ENCODE results near the gene AUTS2.

Gene AUTS2

GRCh38 chr7:70031245-70031644 is 433.0 kb downstream of the AUTS2 start:
- DNase-seq (ENCODE audit: low read depth, low spot score), result no peak

DNA sequence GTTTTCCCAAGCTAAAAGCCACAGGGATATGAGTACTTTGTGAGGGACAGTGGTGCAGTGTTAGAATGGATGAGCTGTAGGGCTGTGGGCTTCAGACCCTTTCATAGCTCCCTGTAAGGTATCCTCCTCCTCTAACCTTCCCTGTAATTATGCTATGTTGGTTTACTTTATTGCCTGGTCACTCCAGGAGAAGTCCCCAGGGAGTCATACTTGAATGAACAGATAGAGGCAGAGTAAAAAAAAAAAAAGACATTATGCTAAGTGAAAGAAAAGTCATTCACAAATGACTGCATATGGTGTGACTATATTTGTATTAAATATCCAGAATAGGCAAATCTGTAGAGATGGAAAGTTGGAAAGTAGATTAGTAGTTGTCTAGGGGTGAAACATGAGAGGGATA is 434.4 kb downstream of the AUTS2 start:
- no peak for DNase-seq (ENCODE audit: low read depth, low spot score)

DNA sequence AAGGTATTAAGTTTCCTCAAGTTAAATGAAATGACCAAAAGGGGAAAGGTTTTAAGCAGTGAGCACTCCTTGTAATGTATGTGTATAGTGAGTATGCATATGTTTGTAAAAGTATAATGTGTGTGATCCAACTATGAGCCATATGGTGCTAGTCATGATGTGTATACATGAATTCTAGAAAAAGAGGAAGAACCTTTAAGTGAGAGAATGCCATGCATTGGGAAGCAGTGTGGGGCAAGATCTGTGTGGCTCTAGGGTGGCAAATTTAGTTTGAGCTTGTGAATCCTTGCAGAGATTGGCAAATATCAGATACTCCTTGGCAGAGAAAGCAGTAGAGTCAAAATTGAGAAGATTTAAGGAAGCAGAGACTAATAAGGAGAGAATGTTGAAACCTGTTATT is 435.0 kb downstream of the AUTS2 start:
- no peak for DNase-seq (ENCODE audit: low read depth, low spot score)

GRCh38 chr7:70034999-70035398 is 436.7 kb downstream of the AUTS2 start:
- DNase-seq (ENCODE audit: low read depth, low spot score), result no peak

DNA sequence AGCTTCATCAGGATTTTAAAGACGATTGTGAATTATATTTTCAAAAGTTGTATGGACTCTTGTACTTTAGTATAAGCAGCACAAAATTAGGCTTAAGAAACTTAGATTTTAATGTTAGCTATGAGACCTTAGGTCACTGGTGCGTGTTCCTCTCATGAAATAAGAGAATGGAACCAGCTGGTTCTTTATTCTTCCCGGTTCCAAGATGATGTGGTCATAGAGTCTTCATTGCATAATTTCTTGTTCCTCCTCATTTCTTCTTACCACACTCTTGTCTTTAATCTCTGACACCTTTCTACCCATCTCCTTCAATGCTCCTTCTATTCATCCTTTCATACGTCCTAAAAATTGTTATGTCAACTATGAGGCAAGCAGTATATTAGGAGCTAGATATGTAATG is 437.2 kb downstream of the AUTS2 start:
- DNase-seq (ENCODE audit: low read depth, low spot score), result no peak

- no peak for DNase-seq (ENCODE audit: low read depth, low spot score)
Observed at GRCh38 chr7:70035955-70036354, 437.7 kb downstream of the AUTS2 start.

DNA sequence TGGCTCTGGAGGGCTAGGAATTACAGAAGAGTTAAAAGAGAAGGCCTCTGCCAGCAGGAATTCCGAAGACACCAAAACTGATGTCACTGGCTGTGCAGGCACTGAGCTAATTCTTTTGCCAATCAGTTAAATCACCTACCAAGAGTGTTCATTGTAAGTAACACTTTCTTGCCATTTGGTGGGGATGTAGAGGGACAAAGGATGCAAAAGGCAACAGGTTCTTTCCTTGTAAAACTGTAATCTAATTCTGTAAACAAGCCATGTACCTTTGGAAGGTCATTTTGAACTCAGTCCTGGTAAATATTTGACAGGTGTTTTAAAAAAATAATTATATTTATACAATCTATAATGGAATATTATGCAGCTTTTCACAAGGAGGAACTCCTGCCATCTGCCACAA is 438.4 kb downstream of the AUTS2 start:
- DNase-seq (ENCODE audit: low read depth, low spot score), result no peak

DNA sequence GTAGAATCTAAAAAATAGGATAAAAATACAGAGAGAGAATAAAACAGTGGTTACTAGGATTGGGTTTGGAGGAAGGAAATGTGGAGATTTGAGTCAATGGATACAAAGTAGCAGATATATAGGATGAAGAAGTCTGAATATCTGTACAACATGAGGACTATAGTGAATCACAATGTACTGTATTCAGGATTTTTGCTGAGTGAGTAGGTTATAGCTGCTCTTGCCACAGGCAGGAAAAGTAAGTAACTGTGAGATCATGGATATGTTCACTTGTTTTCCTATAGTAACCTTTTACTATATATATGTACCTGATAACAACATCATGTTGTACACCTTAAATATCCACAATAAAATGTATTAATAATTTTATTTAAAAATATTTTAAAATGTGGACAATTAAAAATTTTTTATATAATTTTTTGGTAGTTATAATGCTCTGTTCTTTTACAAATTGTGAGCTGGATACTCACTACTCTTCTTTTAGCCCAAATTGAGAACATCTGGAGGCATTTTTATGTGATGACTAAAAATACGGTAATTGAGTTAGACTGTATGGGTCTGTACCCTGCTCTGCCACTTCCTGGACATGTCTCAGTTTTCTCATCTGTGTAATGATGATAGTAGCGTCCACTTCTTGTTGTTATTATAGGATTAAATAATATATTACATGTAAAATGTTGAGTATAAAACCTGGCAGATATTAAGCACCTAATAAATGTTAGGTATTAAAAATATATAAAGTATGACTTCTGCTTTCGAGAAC is 439.1 kb downstream of the AUTS2 start:
- no peak for DNase-seq (ENCODE audit: low read depth, low spot score)

- no peak for DNase-seq (ENCODE audit: low read depth, low spot score)
Observed at GRCh38 chr7:70040051-70040450, 441.8 kb downstream of the AUTS2 start.

- DNase-seq (ENCODE audit: low read depth, low spot score), result no peak
Observed at GRCh38 chr7:70040970-70041766, 442.9 kb downstream of the AUTS2 start.

GRCh38 chr7:70042533-70042932 is 444.3 kb downstream of the AUTS2 start:
- no peak for DNase-seq (ENCODE audit: low read depth, low spot score)

DNA sequence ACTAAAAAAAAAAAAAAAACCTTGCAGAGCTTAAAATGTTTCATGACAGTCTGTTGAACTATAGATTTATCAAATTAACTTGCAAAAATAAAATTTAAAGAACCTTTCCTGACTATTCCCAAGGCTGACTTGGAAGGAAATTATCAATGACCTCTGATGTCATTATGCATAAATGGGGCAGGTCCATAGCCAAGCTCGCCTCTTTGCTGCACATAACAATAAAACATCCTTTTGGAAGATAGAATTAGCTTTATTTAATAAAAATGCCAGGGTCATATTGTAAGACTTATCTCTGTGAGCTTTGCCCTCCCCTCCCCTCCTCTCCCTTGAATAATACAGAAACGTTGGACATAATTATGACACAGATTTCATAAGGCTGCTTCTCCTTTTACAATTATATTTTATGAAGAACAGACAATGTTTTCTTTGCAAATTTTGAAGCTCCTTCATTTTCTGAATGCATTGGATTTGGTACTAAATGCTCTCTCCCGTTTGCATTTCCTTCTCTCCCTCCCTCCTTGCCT is 444.8 kb downstream of the AUTS2 start:
- DNase-seq (ENCODE audit: low read depth, low spot score), result no peak

DNA sequence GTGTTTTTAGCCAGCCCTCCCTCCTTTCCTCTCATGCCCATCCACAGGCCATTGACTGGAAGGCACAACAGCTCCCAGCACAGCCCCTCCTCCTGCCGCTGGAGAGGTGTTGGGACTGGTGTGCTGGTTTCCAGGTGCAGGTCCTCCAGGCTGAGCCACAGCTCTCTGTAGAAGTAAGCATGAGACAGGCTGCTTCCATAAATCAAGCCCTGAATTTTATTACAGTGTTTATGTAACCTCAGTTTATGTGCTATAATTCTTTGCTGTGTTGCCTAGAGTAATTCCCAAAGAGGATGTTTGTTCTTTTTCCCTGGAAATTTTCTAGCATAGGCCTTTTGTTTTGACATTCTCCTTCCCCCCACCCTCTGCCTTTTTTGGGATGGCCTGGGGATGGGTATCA is 445.8 kb downstream of the AUTS2 start:
- no peak for DNase-seq (ENCODE audit: low read depth, low spot score)

DNA sequence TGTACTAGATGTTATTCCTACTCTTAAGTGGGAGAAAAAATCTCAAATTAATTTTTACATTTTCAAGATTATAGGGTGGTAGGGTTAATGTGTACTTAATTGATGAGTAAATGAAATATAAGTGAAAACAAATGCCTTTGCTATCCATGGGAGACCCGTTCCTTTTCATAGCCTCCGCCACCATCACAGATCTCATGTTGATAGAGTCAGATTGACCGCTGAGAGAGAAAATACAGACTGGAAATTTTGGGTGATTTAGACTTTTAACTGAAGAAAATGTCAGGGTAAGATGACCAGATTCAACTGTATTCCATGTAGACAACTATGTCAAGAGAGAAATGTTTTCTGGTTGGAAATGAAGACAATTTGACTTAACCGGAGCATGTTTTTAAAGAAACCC is 446.2 kb downstream of the AUTS2 start:
- DNase-seq (ENCODE audit: low read depth, low spot score), result no peak

DNA sequence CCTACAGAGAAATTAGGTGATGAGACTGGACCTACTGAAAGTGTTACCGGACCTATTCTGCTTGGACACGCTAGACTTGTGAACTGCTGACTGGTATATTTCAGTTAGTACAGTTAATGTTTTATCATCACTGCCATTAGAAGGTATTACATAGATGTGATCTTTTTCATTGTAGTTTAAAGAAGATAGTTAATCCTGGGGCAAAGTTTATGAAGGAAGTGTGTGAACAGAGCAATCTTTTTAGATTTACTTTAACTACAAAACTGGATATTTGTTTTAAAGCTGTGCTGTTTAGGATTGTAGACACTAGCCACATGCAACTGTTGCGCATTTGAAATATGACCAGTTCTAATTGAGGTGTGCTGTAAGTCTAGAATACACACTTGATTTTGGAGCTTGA is 446.7 kb downstream of the AUTS2 start:
- DNase-seq (ENCODE audit: low read depth, low spot score), result no peak

- no peak for DNase-seq (ENCODE audit: low read depth, low spot score)
Observed at GRCh38 chr7:70047384-70047783, 449.1 kb downstream of the AUTS2 start.

DNA sequence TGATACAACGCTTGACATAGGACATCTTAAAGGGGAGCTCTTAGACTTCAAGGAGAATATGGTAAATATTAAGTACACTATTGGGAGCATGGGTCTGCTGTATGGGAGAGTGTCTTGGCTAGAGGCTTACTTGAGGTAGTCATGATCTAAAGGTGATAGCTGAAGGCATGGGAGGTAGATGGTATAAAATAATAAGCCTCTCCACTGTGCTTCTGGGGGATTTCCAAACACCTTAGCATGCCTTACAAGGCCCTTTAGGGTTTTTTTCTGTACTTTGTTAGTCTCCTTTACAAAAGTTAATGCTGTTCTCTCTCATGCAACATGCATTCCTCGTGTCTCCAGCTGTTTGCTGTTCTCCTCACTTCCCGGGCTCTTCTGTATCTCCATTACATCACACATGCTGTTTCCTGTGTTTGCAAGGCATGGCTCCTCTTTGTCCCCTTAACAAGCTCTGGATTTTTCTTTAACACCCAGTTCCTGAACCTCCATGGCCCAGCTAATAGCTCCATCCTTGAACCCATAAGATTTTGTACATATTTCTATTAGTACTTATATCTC is 449.7 kb downstream of the AUTS2 start:
- peak; percentile 25 for DNase-seq (ENCODE audit: low read depth, low spot score)

DNA sequence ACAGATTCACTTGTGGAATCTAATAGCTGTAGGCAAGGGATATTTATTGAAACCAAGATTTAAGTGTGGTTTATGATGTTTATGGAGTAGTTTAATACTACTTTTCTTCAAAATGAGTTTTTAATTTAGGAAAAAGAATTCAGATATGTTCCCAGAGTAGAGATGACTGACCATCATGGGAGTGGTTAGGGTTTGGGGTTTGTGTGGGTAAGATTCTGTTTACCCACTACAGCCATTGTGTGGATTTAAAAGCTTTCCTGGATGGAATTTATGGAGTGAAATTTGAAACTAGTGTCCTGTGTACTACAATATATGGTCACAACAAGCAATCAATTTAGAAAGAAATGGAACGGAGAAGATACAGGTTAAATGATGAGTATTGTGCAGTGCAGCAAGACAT is 453.5 kb downstream of the AUTS2 start:
- DNase-seq (ENCODE audit: low read depth, low spot score), result no peak

GRCh38 chr7:70052691-70053090 is 454.4 kb downstream of the AUTS2 start:
- DNase-seq (ENCODE audit: low read depth, low spot score), result no peak

DNA sequence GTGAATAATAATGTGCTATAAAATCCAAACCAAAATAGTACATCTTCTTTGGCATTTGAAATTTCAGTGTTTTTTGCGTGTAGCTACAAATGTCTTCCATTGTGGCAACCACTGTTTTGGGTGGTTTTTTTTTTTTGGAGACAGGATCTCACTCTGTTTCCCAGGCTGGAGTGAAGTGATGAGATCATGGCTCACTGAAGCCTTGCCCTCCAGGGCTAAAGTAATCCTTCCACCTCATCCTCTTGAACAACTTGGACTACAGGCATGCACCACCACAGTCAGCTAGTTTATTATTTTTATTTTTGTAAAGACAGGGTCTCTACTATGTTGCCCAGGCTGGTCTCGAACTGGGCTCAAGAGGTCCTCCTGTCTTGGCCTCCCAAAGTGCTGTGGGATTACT is 455.1 kb downstream of the AUTS2 start:
- no peak for DNase-seq (ENCODE audit: low read depth, low spot score)

- DNase-seq (ENCODE audit: low read depth, low spot score), result no peak
Observed at GRCh38 chr7:70053989-70054388, 455.7 kb downstream of the AUTS2 start.

GRCh38 chr7:70056363-70056762 is 458.1 kb downstream of the AUTS2 start:
- DNase-seq (ENCODE audit: low read depth, low spot score), result no peak
